ENCODE data around the gene ITGAE. TPM values are rescaled to one million over a fixed set of nuclear protein-coding genes. Genes with fewer than 3 reads are reported as not detected.

ITGAE gene
- polyA plus RNA-seq, 2 of the 4 experiments (the other 2 are of a cell fraction), result 154 to 156 TPM

DNA sequence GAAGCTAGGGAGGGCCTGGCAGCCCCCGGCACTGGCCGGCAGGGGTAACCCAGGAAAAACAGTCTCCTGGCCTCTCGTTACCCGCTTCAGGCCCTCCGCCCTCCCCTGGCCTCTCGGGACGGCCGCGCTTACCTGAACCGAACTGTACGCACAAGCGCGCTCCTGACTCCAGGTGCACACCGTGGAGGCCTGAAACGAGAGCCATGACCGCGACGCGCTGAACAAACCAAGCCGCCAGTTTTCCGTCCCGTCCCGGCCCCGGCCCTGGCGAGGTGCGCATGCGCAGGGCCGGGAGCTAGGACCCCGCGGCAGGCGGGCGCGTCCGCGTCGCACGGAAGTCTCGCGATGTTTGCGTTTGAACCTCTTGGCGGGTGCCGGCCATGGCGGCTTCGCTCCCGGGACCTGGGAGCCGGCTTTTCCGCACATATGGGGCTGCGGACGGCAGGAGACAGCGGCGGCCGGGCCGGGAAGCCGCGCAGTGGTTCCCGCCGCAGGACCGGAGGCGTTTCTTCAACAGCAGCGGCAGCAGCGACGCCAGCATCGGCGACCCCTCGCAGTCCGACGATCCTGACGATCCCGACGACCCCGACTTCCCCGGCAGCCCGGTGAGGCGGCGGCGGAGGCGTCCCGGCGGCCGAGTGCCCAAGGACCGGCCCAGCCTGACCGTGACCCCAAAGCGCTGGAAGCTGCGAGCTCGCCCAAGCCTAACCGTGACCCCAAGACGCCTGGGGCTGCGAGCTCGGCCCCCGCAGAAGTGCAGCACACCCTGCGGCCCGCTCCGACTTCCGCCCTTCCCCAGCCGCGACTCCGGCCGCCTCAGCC lies 77.2 kb downstream of the ITGAE start, which contains the start of gene HASPIN (continued):
- TF ChIP-seq, protein P1, sequence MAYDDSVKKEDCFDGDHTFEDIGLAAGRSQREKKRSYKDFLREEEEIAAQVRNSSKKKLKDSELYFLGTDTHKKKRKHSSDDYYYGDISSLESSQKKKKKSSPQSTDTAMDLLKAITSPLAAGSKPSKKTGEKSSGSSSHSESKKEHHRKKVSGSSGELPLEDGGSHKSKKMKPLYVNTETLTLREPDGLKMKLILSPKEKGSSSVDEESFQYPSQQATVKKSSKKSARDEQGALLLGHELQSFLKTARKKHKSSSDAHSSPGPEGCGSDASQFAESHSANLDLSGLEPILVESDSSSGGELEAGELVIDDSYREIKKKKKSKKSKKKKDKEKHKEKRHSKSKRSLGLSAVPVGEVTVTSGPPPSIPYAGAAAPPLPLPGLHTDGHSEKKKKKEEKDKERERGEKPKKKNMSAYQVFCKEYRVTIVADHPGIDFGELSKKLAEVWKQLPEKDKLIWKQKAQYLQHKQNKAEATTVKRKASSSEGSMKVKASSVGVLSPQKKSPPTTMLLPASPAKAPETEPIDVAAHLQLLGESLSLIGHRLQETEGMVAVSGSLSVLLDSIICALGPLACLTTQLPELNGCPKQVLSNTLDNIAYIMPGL (CRISPR knock-in tag; IDR thresholded peaks at IDR 0.05; ENCODE audit: borderline replicate concordance), result peak; percentile 77; the same call in 1 of the 2 replicates
- TF ChIP-seq ZNF302 (CRISPR knock-in tag; IDR thresholded peaks at IDR 0.05) (no peak), FOSB (CRISPR knock-in tag; IDR thresholded peaks at IDR 0.05) (no peak), KDM5A (IDR thresholded peaks at IDR 0.05) (peak; percentile 87), RAD21 (conservative IDR thresholded peaks at IDR 0.05 in 1 of 2, IDR thresholded peaks at IDR 0.05 in 1 of 2) (no peak; a peak in 1 of 5 replicates), NFE2L2 (conservative IDR thresholded peaks at IDR 0.05; ENCODE audit: low read length) (no peak), JUN (IDR thresholded peaks at IDR 0.05) (peak; percentile 73 to 92; a peak in 3 of 5 replicates), SMC3 (IDR thresholded peaks at IDR 0.05) (no peak), CHD2 (IDR thresholded peaks at IDR 0.05; ENCODE audit: low read length, partially characterized antibody) (peak; percentile 96), ESRRA (IDR thresholded peaks at IDR 0.05; ENCODE audit: borderline replicate concordance, low read length) (no peak), ZSCAN20 (CRISPR knock-in tag; IDR thresholded peaks at IDR 0.05) (no peak), CHD4 (IDR thresholded peaks at IDR 0.05; ENCODE audit: borderline replicate concordance) (no peak), FOXS1 (CRISPR knock-in tag; IDR thresholded peaks at IDR 0.05) (no peak), MAFK (IDR thresholded peaks at IDR 0.05; ENCODE audit: partially characterized antibody) (no peak), ZFP36 (IDR thresholded peaks at IDR 0.05; ENCODE audit: borderline replicate concordance, partially characterized antibody) (no peak), MAZ (IDR thresholded peaks at IDR 0.05; ENCODE audit: borderline replicate concordance, low read depth, low read length) (no peak; the same call in 1 of the 2 replicates), GATA3 (IDR thresholded peaks at IDR 0.05; ENCODE audit: borderline replicate concordance) (peak; percentile 85), EHMT2 (IDR thresholded peaks at IDR 0.05; ENCODE audit: low read depth) (no peak), HEYL (CRISPR knock-in tag; IDR thresholded peaks at IDR 0.05) (no peak), KDM1A (IDR thresholded peaks at IDR 0.05; ENCODE audit: low read depth) (no peak), BHLHE40 (IDR thresholded peaks at IDR 0.05; ENCODE audit: low read depth, low read length) (no peak), HOXA7 (CRISPR knock-in tag; IDR thresholded peaks at IDR 0.05) (no peak), JUNB (IDR thresholded peaks at IDR 0.05) (no peak), SREBF2 (IDR thresholded peaks at IDR 0.05) (no peak)
- TF ChIP-seq, protein P2, sequence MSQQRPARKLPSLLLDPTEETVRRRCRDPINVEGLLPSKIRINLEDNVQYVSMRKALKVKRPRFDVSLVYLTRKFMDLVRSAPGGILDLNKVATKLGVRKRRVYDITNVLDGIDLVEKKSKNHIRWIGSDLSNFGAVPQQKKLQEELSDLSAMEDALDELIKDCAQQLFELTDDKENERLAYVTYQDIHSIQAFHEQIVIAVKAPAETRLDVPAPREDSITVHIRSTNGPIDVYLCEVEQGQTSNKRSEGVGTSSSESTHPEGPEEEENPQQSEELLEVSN (IDR thresholded peaks at IDR 0.05; ENCODE audit: borderline replicate concordance, low read depth), result peak; percentile 84
- TF ChIP-seq, protein P3, sequence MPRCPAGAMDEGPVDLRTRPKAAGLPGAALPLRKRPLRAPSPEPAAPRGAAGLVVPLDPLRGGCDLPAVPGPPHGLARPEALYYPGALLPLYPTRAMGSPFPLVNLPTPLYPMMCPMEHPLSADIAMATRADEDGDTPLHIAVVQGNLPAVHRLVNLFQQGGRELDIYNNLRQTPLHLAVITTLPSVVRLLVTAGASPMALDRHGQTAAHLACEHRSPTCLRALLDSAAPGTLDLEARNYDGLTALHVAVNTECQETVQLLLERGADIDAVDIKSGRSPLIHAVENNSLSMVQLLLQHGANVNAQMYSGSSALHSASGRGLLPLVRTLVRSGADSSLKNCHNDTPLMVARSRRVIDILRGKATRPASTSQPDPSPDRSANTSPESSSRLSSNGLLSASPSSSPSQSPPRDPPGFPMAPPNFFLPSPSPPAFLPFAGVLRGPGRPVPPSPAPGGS (IDR thresholded peaks at IDR 0.05), result peak; percentile 79; the same call in 1 of the 3 replicates
- TF ChIP-seq, protein P4, sequence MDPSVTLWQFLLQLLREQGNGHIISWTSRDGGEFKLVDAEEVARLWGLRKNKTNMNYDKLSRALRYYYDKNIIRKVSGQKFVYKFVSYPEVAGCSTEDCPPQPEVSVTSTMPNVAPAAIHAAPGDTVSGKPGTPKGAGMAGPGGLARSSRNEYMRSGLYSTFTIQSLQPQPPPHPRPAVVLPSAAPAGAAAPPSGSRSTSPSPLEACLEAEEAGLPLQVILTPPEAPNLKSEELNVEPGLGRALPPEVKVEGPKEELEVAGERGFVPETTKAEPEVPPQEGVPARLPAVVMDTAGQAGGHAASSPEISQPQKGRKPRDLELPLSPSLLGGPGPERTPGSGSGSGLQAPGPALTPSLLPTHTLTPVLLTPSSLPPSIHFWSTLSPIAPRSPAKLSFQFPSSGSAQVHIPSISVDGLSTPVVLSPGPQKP (IDR thresholded peaks at IDR 0.05; ENCODE audit: low read depth, low read length), result no peak

All from A549 (cell line).